HG03342 (cell line): ENCODE measurements around the gene ICAM5.
A peak's percentile ranks its signal among the peaks of the same experiment; 100 is the strongest.
"Not testable (repeated sequence)": the region's sequence is repeated elsewhere in the genome, so short reads cannot be mapped to it uniquely, and the experiment has no call there.

Experiments used
- ATAC-seq: cut with Tn5 transposase; IDR thresholded peaks from one replicate; pipeline ENCODE4 v1.9.1; 2021; ENCODE audit warnings: mild to moderate bottlenecking, moderate library complexity; ENCODE audit not compliant: unreplicated experiment

The ICAM5 gene

GRCh38 chr19:10289836-10290356 is at the start of gene ICAM5:
ICAM5 (plus strand) TSS chr19:10289952; CDS start chr19:10290044, 92 bp downstream.
- ATAC-seq = no peak

- ATAC-seq = not testable (repeated sequence)
Measured at GRCh38 chr19:10241826-10242449, 47.8 kb upstream of the ICAM5 start.

GRCh38 chr19:10243606-10244005 is 46.1 kb upstream of the ICAM5 start:
- no peak for ATAC-seq

GRCh38 chr19:10245189-10245939 is 44.4 kb upstream of the ICAM5 start:
- no peak for ATAC-seq

- no peak for ATAC-seq
Measured at GRCh38 chr19:10246511-10246910, 43.2 kb upstream of the ICAM5 start.

- ATAC-seq = peak; percentile 83
Measured at GRCh38 chr19:10251792-10252694, 37.7 kb upstream of the ICAM5 start, which contains the start of gene MRPL4. MRPL4 (plus strand) TSS chr19:10252214; CDS start chr19:10252254, 40 bp downstream.

GRCh38 chr19:10252707-10253106 is 37.0 kb upstream of the ICAM5 start:
- ATAC-seq = no peak

GRCh38 chr19:10254244-10254643 is 35.5 kb upstream of the ICAM5 start:
- ATAC-seq = no peak

- ATAC-seq = no peak
Measured at GRCh38 chr19:10255358-10255757, 34.4 kb upstream of the ICAM5 start.

GRCh38 chr19:10256551-10256950 is 33.2 kb upstream of the ICAM5 start:
- ATAC-seq = no peak

- ATAC-seq = no peak
Measured at GRCh38 chr19:10256970-10257615, 32.7 kb upstream of the ICAM5 start.

- no peak for ATAC-seq
Measured at GRCh38 chr19:10258080-10258710, 31.6 kb upstream of the ICAM5 start.

- ATAC-seq = no peak
Measured at GRCh38 chr19:10259162-10259905, 30.4 kb upstream of the ICAM5 start.

GRCh38 chr19:10260141-10260584 is 29.6 kb upstream of the ICAM5 start:
- ATAC-seq = no peak

- ATAC-seq = no peak
Measured at GRCh38 chr19:10262771-10263170, 27.0 kb upstream of the ICAM5 start.

GRCh38 chr19:10266706-10267105 is 23.0 kb upstream of the ICAM5 start:
- ATAC-seq = no peak

- no peak for ATAC-seq
Measured at GRCh38 chr19:10268071-10268470, 21.7 kb upstream of the ICAM5 start.

- no peak for ATAC-seq
Measured at GRCh38 chr19:10269333-10270179, 20.2 kb upstream of the ICAM5 start.
